ENCODE data around the gene SMCR8.
"Not testable (repeated sequence)": the region's sequence is repeated elsewhere in the genome, so short reads cannot be mapped to it uniquely, and the experiment has no call there.

SMCR8 gene

GRCh38 chr17:18314731-18315561 is at the start of gene SMCR8, which contains the start of gene TOP3A:
Gene SMCR8 (plus strand): TSS chr17:18315293. CDS start chr17:18315790, 497 bp downstream.
Gene TOP3A (minus strand): TSS chr17:18314994. CDS start chr17:18314778, 216 bp downstream.
- peak; percentile 99 for DNase-seq

GRCh38 chr17:18267366-18267765 is 47.7 kb upstream of the SMCR8 start:
- DNase-seq, result no peak

- DNase-seq, result no peak
These were observed 47.0 kb upstream of the SMCR8 start for GRCh38 chr17:18267927-18268711.

- no peak for DNase-seq
These were observed 44.8 kb upstream of the SMCR8 start for GRCh38 chr17:18270046-18270931.

- DNase-seq, result no peak
These were observed 38.0 kb upstream of the SMCR8 start for GRCh38 chr17:18277076-18277475.

- DNase-seq, result no peak
These were observed 36.2 kb upstream of the SMCR8 start for GRCh38 chr17:18278867-18279266.

- DNase-seq, result no peak
These were observed 34.8 kb upstream of the SMCR8 start for GRCh38 chr17:18280249-18280648.

GRCh38 chr17:18280766-18281371 is 34.2 kb upstream of the SMCR8 start:
- peak; percentile 12 for DNase-seq

GRCh38 chr17:18281788-18282187 is 33.3 kb upstream of the SMCR8 start:
- DNase-seq, result no peak

GRCh38 chr17:18285296-18285695 is 29.8 kb upstream of the SMCR8 start:
- DNase-seq, result no peak

- DNase-seq, result no peak
These were observed 23.2 kb upstream of the SMCR8 start for GRCh38 chr17:18291718-18292540.

GRCh38 chr17:18298061-18298460 is 17.0 kb upstream of the SMCR8 start:
- not testable (repeated sequence) for DNase-seq

- no peak for DNase-seq
These were observed 14.2 kb upstream of the SMCR8 start for GRCh38 chr17:18300725-18301480.

- DNase-seq, result not testable (repeated sequence)
These were observed 11.9 kb upstream of the SMCR8 start for GRCh38 chr17:18303206-18303605.

GRCh38 chr17:18309202-18309601 is 5.9 kb upstream of the SMCR8 start:
- no peak for DNase-seq

GRCh38 chr17:18314059-18314730 is 898 bp upstream of the SMCR8 start:
- no peak for DNase-seq

- no peak for DNase-seq
These were observed 449 bp downstream of the SMCR8 start for GRCh38 chr17:18315562-18315922.

GRCh38 chr17:18315961-18316360 is 868 bp downstream of the SMCR8 start:
- DNase-seq, result no peak

GRCh38 chr17:18318117-18318516 is 3.0 kb downstream of the SMCR8 start:
- DNase-seq, result no peak

- no peak for DNase-seq
These were observed 3.8 kb downstream of the SMCR8 start for GRCh38 chr17:18318771-18319450.
